ENCODE measurements around the gene UMODL1.

The UMODL1 gene

GRCh38 chr21:42039911-42040351, 31.2 kb upstream of the UMODL1 start:
- no peak for DNase-seq (ENCODE audit: low read depth in 2 of 2)

- no peak for DNase-seq (ENCODE audit: low read depth in 2 of 2)
Measured at GRCh38 chr21:42040411-42041180, 30.5 kb upstream of the UMODL1 start.

GRCh38 chr21:42041246-42041645, 29.9 kb upstream of the UMODL1 start:
- no peak for DNase-seq (ENCODE audit: low read depth in 2 of 2)

DNA sequence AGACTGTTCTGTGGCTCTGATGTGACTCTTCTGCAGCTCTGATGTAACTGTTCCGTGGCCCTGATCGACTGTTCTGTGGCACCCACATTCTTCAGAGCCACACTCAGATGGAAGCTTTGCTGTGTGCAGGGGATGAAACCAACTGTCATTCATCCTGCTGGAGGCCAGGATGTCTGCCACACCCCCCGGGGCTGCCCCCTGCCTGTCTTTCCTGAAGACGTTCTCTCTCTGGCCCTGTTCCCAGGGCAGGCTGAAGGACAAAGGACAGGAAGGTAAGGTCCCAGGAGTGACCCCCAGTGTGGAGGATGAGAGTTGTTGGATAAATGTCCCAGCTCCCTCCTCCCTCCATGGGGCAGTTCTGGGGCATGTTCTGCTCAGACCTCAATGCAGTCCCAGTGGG, 29.4 kb upstream of the UMODL1 start:
- DNase-seq (ENCODE audit: low read depth in 2 of 2): no peak

GRCh38 chr21:42042651-42043050, 28.5 kb upstream of the UMODL1 start:
- DNase-seq (ENCODE audit: low read depth in 2 of 2): no peak

GRCh38 chr21:42043201-42043895, 27.8 kb upstream of the UMODL1 start:
- DNase-seq (ENCODE audit: low read depth in 2 of 2): no peak

GRCh38 chr21:42043961-42044360, 27.2 kb upstream of the UMODL1 start:
- no peak for DNase-seq (ENCODE audit: low read depth in 2 of 2)

DNA sequence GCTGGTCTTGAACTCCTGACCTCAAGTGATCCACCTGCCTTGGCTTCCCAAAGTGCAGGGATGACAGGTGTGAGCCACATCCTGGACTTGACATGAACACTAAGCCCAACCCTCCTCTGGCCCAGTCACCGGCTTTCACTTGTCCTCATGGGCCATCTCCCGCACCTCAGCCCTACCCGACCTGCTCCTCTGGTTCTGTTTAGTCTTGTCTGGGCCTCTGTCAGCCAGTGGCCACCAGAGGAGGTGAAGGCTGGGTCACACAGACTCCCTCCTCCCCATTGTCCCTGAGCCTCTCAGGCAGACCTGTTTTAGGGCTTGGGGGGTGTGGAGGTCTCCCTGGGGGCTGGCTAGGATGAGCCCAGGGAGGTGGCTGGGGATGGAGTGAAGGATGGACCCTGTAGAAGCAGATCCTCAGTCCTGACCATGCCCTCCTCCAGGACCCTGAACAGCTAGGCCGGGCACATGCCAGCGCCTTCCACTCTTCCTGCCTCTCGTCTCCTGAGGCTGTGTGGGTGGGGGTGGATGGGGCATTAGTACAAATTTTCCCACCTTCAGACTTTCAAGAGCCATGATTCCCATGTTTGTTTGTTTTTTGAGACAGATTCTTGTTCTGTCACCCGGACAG, 26.1 kb upstream of the UMODL1 start:
- DNase-seq (ENCODE audit: low read depth in 2 of 2): no peak

DNA sequence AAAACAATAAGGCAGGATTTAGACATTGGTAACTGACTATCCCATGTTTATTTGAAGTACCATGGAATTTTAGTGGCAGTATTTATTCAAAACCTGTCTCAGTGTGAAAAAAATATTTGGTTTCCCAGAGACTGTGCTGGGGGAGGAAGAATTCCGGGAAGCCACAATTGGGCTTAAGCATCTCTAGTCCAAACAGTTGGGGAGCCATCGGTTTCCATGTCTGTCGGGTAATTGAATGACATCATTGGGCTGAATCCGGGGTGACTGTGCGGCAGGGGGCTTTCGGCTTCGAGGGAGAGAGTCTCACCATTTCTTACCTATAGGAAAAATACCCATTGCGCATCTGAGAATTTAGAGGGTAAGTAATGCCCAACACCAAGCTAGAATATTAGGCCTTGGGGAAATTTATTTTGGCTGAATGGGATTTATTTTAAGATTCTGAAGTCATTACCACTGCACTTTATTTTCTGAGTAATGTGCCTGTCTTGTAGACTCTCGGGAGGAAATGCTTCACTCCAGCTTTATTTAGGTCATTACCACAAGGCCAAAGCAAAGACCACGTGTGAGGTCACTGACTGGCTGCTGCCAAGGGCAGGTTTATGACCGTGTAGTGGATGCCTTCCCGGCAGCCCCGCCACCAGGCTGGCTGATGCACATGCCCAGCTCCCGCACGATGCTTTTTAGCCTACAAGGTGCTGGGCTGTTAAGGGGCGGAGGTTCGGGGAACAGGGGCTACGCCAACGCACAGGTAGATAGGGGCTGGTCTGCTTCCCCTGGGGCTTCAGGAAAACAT, 23.1 kb upstream of the UMODL1 start:
- no peak for DNase-seq (ENCODE audit: low read depth in 2 of 2)

- DNase-seq (ENCODE audit: low read depth in 2 of 2): no peak
Measured at GRCh38 chr21:42048870-42049577, 22.1 kb upstream of the UMODL1 start.

DNA sequence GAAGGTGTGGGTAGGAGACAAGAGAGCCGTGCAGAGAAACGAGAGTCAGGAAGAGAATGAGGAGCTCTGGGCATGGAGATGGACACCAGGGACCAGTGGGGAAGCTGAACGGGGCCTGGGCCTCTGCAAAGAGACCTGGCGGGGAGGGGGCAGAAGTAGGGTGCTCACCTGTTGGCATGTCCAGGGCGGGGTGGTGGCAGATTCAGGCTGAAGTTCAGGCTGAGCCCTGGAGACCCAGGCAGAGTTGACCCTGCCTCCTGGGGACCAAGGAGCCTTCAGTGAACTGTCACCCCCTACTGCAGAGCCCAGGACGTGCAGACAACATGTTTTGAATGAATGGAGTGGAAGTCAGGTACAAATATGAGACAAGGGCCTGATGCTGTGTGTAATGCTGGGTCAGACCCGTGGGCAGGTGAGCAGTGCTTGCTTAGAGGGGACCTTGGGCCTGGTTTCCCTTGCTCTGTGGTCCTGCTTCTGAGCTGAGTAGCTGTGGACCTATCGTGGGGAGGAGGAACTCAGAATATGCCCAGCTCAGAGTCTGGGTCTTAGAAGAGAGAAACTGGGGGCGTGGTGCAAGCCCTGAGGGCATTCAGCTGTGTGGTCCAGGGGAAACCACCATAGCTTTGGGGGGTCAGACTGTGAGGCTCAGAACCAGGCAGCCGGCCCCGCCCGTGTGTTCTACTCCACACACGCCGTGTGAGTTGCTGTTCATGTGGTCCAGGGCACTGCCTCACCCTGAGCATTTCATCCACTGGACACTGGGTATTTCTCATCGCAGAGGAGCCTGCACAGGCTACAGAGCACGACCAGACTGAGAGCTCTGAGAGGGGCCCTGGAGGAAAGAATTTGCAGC, 21.3 kb upstream of the UMODL1 start:
- DNase-seq (ENCODE audit: low read depth in 2 of 2): no peak

- DNase-seq (ENCODE audit: low read depth in 2 of 2): no peak
Measured at GRCh38 chr21:42051788-42052187, 19.3 kb upstream of the UMODL1 start.

- no peak for DNase-seq (ENCODE audit: low read depth in 2 of 2)
Measured at GRCh38 chr21:42055425-42055824, 15.7 kb upstream of the UMODL1 start.

DNA sequence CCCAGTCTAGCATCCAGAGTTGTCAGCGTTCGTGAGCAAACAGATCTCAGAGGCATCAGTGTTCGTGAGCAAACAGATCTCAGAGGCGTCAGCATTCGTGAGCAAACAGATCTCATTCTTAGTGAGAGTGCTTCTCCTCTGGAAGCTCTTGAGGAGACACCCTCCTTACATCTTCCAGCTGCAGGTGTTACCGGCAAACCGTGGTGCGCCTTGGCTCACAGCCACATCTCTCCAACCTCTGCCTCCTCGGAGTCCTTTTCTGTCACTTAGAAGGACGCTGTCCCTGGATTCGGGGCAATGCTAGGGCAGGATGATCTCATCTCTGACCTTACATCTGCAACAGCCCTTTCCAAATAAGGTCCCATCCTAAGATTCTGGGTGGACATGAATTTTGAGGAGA, 14.6 kb upstream of the UMODL1 start:
- no peak for DNase-seq (ENCODE audit: low read depth in 2 of 2)

- no peak for DNase-seq (ENCODE audit: low read depth in 2 of 2)
Measured at GRCh38 chr21:42056996-42057689, 14.0 kb upstream of the UMODL1 start.

DNA sequence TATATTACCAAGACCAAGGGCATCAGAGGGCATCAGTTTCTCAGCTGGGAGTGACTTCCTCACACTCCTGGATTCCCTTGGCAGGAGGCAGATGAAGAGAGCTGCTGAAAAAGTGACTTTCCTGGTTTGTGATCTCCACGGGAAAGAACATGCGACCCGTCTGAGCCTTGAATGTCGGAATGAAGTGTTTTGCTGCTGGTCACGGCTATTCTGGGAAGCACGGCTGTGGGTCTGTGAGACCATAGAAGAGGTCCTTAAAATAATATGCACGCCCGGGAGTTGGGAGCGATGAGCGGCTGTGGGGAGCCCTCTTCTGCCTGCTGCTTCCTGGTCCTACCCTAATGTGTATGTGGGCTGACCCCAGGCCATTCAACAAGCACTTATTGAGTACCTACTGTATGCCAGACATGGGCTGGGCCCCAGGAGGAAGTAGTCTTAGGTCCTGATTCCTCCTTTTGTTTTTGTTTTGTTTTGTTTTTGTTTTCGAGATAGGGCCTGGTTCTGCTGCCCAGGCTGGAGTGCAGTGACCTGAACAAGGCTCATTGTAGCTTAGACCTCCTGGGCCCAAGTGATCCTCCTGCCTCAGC, 13.2 kb upstream of the UMODL1 start:
- DNase-seq (ENCODE audit: low read depth in 2 of 2): no peak

DNA sequence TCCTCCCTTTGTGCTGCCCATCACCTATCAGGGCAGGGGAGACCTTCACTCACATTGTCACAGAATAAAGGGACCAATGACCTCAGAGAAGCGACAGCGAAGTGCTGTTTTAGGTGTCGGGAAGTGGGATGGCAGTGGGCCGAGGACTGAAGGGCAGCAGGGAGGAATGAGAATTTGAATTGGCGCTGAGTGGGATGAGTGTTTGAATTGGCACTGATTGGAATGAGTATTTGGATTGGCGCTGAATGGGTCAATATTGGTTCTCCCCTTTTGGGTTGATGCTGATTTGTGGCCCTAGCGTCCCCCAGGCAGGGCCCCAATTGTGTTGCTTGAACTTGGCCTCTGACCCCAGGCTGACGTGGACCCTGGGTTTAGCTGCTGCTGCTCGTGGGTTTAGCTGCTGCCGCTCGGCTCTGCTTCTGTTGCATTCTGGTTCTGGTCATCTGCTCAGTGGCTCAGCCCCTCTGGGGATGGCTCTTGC, 12.4 kb upstream of the UMODL1 start:
- DNase-seq (ENCODE audit: low read depth in 2 of 2): no peak

DNA sequence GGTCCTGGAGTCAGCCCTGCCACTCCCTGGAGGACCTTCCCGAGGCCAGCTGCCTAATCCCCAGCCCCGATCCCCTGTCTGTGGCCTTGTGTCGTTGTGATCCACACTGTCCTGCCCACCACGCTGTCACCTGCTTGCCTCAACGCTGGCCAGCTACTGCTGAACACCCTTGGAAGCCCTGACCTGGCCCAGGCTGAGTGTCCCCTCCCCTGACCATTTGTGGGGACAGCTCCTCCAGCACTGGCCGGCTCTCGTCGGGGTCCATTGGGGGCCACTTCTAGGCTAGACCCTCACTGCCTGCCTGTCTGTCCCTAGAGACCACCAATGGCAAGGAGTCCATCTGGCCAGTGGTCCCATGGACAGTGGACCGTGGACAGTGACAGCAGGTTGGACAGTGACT, 12.0 kb upstream of the UMODL1 start:
- no peak for DNase-seq (ENCODE audit: low read depth in 2 of 2)

DNA sequence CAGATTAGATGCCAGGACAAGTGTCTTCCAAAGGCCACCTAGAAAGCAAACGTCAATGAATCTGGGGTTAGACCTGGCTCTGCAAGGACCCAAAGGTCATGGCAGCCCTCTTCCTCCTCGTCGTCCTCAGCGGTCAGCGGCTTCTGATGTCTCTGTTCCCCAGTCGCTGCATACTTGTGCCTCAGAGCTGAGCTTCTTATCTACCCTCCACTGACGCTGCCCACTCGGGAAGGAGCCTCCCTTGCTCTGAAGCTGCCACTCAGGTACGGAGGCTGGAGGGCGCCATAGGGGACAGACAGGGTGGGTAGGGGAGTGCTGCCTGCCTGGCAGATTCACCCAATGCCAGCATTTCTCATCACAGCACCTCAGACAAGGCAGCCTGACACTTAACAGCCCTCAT, 11.4 kb upstream of the UMODL1 start:
- DNase-seq (ENCODE audit: low read depth in 2 of 2): no peak

All from stimulated activated CD8-positive, alpha-beta memory T cell treated with anti-CD3 and anti-CD28 coated beads, Interleukin-2, amount 100 ng/mL, for 1 hour (primary cell).